ENCODE measurements around the gene CFP.
A peak's percentile ranks its signal among the peaks of the same experiment; 100 is the strongest.

Gene CFP

DNA sequence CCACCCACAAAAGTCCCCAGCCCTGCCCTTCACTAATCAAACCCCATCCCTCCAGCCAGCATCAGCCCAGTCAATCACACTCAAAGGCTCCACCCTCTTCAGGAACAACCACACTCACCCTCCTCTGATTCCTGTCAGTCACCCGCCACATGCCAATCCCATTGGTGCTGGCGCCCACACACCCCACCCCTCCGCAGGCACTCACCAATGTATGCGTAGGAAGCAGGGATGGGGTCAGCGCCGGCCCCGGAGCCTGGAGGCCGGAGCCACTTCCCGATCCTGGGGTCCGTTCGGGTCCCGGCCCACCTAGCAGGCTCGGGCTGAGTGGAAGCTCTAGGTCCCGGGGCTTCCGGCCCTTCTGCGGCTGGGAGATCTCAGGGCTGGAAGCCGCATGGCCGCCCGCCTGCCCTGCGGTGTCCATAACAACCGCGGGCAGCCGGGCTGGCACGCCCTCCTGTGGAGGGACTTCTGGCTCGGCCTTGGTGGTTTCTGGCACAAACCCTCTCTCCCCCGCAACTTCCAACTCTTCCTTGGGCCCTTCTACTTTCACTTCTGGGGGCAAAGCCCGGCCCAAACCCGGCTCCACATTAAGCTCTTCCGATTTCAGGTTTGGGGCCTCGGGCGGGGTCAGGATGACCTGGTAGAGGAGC lies 7.9 kb upstream of the CFP start:
- DNase-seq (ENCODE audit: low read depth in 2 of 2): peak in 1 of 2 donors; percentile 29

DNA sequence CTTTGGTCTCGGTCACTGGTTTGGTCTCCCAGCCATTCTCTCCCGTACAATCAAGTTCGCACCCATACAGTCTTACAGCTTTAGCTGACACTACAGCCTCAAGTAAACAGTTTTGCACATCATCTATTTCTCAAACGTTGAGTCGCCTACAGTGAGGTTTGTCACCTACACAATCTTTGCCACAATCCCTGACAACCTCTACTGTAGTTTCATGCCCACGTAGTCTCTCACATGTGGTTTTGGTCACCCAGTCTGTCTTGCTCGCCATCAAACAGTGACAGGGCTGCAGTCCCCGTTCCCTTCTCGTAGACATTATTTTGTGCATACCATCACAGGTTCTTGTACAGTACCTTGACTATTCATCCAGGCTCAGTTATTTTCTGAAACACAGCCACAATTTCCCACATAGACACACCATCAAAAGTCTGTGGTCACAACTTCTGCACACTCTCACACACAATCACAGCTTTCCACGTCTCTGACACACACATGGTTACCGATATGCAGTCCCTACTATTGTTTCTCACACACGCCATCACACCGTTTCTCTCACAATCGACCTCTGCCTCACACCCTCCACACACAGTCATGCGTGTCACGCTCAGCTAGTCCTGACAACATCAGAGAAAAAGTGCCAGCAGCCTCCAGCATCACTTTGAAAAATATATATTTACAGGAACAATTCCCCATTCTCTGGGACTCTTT lies 5.3 kb upstream of the CFP start:
- no peak for DNase-seq (ENCODE audit: low read depth in 2 of 2)

DNA sequence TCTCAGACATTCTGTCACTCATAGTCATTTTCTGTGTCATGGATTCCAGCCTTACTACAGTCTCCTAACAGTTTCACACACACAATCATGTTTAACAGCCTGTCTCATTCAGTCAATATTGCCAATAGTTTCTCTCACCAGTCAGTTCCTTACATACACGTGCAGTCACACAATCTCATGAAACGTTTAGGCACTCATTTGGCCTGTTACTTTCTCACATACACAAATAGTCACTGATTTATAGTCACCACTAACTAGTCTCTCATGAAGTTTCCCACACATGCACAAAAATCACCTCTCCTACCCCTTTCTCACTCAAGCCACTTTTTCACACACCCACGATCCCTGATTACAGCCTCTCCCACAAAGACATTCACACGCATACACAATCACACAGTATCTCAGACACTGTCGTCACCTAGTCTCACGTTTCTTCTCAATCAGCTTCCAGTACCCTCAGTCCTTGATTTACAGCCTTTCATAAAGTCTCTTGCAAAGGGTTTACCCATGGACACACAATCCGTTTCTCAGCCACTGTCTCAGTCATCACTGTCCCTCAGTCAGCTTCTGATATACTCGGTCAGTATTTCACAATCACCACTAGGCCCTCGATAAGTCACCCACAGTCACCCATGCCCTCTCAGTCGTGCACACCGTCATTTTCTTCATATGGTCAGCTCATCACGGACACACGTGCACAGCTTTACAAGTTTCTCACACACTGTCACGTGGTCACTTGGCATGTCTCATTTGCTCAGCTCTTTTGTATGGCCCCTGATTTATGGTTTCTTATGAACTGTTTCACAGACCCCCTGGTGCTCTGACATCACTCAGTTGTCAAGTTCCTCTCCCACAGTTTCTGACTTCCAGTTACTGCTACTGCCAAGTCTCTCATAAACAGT lies 4.2 kb upstream of the CFP start:
- no peak for DNase-seq (ENCODE audit: low read depth in 2 of 2)

DNA sequence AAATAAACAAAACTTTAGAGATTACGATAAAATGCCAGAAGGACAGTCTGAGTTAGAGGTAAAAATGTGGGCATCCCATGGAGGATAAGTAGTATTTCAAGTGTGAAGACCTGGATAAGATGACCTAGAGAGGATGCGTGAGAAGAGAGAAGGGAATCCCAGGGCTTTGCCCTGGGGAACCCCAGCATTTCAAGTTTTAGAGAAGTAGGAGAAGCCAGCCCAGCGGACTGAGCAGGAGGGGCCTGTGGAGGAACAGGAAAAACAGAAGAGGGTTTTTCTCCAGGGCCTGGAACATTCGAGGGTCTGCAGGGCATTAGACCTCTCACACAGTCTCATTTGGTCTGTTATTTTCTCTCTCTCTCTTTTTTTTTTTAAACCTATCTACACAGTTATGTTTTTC lies 2.9 kb upstream of the CFP start:
- DNase-seq (ENCODE audit: low read depth in 2 of 2): no peak

DNA sequence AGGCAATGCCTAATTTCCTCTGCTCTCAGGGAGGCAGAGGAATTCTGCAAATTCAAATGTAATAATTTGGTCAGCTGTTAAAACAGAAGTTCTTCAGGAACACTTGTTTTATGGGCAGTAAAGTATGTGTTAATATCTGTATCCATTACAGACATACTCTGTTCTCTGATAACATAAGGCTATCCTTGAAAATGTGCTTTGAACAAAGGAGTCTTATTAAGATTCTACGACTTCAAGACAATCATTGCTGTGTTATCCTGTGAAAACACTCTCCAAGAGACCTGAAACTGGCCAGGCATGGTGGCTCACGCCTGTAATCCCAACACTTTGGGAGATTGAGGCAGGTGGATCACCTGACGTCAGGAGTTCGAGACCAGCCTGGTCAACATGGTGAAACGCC lies 1.9 kb upstream of the CFP start:
- DNase-seq (ENCODE audit: low read depth in 2 of 2): no peak

DNA sequence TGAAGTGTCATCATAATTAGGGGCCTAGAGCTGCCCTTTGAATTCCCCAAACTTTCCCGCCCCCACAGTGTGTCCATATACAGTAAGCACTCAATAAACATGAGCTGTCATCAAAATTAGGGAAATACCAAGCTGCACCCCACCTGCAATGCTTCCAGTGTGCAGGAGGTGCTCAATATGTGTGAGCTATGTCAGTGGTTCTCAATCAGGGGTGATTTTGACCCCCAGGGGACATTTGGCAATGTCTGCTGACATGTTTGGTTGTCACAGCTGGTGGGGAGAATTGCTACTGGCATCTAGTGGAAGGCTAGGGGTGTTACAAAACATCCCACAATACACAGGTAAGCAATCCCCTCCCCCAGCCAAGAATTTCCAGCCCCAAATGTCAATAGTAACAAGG lies 748 bp downstream of the CFP start:
- no peak for DNase-seq (ENCODE audit: low read depth in 2 of 2)

DNA sequence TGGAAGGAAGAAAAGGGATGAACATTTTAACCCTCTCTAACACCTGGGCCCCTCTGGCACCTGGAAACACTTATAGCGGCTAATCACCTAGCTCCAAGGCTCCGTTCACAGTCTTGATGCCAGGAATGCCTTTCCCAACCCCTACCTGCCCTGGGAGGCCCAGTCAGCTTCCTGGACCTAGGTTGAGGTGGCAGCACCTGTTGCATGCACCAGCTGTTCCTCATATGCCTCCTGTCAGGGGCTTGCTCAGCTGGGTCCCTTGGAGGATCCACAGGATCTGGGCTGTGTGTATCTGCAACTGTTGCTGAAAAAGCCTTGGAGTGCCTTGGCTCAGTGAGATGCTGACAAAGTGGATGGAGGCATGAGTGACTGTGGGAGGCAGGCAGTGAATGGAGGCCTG lies 4.4 kb downstream of the CFP start:
- no peak for DNase-seq (ENCODE audit: low read depth in 2 of 2)

DNA sequence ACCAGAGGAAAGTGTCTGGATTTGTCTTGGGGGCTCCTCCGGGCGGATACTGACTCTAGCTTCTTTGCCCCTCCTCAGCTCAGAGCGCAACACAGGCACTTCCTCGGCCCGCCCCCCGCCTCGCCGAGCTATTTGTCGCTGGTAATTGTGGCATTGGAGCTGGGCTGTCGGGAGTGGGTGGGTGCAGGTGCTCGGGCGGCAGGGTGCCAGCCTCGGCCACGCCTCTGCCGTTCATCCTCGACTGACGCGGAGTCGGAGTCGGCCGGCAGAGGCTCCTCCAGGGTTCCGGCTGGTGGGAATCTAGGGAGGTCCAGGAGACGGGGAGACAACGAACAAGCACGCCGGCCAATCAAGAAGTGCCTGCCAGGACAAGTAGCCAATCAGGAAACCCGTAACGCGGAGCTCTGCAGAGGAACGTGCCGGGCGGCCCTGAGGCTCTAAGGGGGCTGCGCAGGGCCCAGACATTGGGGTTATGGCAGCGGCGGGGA lies 6.1 kb downstream of the CFP start:
- peak in 1 of 2 donors; percentile 26 for DNase-seq (ENCODE audit: low read depth in 2 of 2)

DNA sequence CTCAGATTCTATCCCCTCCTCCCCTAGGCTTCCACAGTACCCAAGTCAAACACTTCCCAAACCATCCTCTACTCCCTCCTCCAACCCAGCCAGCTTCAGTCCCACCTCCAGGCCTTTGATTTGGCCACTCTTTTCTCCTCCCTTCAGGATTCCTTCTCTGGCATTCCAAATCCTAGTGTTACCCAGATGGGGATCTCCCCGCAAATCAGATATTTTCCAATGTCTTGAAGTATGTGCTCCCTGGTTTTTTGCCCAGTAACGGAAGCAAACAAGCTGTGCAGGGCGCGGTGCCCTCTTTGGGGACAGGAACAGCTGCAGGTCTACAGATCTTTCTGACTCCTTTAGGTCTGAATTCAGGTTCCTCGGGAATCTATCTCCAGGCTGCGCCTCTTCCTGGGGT lies 7.9 kb downstream of the CFP start:
- no peak for DNase-seq (ENCODE audit: low read depth in 2 of 2)

DNA sequence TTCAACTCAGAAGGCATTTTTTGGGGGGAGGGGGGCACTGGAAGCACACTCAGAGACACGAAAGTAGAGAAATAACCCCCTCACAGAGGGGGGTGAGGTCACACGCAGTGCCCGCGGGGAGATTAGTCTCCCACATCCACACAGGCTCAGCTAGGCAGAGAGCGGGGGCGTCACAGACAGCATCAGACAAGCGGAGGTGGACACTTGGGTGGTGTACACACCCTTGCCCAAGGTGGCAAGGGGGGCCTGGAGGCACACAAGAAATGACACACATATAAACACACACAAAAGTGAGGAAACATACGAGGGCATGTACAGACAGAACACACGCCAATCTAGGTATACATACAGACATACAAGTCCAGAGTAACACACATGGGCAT lies 9.4 kb downstream of the CFP start:
- no peak for DNase-seq (ENCODE audit: low read depth in 2 of 2)

DNA sequence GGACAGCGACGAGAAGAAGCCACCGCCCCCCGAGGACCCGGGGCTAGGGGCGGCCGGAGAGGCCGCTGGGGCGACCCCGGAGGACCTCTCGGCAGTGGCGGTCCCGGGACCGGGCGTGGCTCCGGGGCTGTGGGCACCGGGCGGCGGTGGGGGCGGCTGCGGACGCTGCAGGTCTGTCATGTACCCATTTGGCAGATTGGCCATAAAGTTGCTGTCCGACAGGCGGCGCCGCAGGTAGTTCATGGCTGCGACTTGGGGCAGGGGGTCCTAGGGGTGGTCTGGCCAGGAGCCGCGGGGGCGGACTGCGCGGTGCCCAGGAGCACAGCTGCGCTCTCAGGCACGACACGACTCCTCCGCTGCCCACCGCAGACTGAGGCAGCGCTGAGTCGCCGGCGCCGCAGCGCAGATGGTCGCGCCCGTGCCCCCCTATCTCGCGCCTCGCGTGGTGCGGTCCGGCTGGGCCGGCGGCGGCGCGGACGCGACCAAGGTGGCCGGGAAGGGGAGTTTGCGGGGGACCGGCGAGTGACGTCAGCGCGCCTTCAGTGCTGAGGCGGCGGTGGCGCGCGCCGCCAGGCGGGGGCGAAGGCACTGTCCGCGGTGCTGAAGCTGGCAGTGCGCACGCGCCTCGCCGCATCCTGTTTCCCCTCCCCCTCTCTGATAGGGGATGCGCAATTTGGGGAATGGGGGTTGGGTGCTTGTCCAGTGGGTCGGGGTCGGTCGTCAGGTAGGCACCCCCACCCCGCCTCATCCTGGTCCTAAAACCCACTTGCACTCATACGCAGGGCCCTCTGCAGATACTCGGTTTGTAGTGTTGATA lies 10.0 kb downstream of the CFP start, which contains the start of gene SYN1:
Gene SYN1 (minus strand): TSS at position 372 of the 817 bp plus-strand sequence. CDS start 129 bp downstream, at position 243.
- DNase-seq (ENCODE audit: low read depth in 2 of 2): peak; percentile 67 to 70

DNA sequence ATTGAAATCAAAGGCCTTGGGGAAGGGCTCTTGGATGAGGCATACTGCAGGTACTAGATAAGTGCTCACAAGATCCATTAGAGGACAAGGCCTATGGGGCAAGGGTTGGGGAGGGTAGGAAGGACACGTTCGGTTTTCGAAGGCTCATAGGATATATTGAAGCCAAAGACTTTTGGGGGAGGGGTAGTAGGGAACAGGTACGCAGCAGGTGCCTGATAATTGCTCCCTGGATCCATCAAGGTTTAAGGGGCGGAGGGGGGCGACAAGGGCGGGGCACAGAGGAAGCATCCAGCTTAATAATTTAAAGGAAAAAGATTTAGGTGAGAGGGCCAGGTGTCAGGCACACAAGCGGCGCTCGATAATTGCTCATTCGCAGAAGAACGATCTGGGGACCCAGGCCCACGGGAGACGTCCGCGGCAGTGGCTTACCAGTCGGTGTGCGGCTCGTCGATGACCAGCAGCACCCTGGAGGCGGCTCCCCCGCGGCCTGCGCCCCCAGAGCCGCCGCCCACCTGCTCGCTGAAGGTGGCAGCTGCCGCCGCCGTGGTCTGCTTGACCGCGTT lies 10.7 kb downstream of the CFP start:
- DNase-seq (ENCODE audit: low read depth in 2 of 2): no peak

DNA sequence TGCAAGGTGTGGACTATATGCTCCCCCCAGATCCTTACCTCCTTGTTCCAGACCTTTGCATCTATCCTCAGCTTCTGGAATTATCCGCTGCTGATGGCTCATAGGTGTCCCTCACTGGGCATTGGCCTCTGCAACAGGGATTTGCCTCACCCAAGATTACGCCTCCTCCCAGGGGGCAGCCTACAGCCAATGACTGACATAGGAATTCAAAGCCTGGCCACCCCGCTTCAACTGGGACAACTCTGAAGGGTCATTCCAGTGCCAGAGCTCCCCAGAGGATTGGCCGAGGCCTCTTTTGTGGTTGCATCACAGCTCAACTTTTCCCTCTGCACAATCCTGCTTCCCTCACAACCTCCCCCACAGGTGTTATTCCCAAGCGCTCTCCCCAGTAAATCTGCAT lies 15.1 kb downstream of the CFP start:
- DNase-seq (ENCODE audit: low read depth in 2 of 2): no peak

DNA sequence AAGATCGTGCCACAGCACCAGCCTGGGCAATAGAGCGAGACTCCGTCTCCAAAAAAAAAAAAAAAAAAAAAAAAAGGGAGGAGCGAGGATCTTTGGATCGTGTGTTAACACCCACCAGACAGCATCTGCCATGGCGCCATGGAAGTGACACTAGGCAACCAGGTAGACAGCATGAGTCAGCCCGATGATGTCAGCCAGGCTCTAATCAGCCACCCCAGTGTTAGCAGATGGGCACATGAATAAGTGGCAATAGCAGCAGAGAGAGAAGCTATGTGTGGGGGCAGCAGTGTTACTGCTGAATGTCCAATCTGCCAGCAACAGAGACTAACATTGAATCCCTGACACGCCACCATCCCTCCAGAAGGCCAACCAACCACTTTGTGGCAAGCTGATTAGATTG lies 16.6 kb downstream of the CFP start:
- DNase-seq (ENCODE audit: low read depth in 2 of 2): no peak

DNA sequence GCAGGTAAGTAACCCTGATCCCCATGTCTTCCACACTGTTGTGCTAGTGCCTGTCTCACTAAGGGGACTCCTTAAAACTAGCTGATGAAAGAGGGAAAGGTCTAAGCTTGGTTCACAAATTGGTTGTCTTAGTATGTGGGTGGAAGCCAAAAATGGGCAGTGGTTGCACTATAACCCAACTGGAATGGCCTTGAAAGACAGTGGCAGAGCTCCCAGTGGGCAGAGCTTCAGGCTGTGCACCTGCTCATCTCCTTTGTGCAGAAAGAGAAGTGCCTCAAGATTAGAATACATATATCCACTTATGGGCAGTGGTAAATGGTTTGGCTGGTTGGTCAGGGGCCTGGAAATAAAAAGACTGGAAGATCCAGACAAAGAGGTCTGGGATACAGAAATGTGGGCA lies 17.3 kb downstream of the CFP start:
- no peak for DNase-seq (ENCODE audit: low read depth in 2 of 2)

DNA sequence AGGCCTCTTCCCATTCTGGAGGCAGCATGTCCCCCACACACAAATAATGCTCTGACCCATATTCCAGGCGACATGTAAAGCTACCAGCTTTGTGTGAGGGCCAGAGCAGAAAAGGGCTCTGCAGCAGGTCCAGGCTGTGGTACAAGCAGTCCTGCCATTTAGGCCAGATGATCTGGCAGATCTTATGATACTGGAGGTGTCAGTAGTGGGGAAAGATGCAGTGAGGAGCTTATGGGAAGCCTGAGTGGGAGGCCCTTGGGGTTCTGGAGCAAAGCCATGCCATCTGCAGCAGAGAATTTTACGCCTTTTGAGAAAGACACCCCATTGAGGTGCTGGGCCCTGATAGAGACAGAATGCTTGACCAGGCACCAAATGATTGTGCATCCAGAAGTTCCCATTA lies 17.8 kb downstream of the CFP start:
- no peak for DNase-seq (ENCODE audit: low read depth in 2 of 2)

DNA sequence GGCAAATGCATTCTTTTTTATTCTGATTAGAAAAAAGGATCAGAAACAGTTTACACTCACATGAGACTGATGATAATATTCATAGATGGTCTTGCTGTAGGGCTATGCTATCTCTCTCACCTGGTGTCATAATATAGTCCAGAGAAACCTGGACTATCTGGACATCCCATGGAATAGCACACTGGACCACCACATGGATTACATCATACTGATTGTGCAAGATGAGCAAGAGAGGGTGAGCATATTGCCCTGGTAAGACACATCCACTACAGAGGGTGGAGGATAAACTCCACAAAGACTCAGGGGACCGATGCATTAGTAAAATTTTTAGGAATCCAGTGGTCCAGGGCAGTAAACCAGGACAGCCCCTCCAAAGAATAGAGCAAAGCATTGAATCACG lies 18.2 kb downstream of the CFP start:
- DNase-seq (ENCODE audit: low read depth in 2 of 2): no peak

DNA sequence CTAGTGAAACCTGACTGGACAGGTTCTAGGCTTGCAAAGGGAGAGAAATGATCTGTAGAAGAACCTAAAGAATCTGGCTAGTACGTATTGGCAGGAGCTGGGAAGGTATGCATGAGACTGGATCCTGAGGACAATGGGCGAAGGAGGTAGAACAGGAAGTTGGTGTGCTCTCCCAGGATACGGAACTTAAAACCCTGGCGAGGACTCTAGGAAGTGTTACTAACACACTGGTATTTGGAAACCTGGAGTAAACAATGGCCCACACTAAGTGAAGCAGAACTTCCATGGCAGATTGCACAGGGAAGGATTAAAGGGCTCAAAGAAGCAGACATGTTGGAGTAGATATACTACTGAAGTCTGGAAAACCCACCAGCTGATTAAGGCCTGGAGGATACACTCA lies 19.2 kb downstream of the CFP start:
- DNase-seq (ENCODE audit: low read depth in 2 of 2): no peak

DNA sequence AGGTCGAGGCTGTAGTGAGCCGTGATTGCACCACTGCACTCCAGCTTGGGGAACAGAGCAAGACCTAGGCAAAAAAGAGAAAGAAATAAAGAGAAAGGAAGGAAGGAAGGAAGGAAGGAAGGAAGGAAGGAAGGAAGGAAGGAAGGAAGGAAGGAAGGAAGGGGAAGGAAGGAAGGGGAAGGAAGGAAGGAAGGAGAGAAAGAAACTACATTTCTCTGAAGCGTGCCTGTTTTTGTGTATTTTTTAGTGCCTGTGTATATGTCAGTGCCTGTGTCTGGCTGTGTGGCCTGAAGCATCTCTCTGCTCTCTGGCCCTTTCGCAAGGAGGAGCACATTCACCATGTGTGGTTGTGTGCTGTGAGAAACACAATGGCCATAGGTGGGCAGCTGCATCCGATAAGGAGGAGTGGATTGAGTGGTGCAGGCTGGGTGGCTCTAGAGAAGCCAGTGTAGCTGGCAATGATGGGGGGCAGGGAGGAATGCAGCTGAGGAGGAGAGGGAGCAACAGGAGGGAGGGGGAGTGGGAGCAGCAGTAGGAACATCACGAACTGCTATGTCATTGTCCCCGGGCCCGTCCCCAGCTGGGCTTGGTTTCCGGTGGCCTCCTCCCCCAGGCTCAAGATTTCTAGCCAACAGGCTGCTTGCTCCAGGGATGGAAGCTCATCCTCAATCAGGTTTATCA lies 21.5 kb downstream of the CFP start:
- DNase-seq (ENCODE audit: low read depth in 2 of 2): no peak

DNA sequence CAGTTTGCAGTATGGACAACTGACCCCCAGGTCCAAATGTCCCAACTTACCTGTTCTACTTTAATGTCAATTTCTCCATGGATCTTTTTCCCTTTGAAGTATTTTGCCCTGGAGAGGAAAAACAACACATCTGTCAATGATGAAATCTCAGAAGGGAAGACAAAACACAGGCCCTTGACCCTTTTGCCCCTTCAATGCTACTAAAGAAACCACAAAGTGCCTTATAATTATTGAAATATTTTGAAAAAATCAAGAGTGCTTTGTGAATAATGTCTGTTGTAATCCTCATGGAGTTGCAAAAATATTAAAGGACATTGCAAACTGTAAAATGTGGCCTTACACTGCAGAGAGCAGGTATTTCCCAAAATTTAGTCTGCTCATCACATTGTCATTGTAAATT lies 22.6 kb downstream of the CFP start:
- DNase-seq (ENCODE audit: low read depth in 2 of 2): no peak

DNA sequence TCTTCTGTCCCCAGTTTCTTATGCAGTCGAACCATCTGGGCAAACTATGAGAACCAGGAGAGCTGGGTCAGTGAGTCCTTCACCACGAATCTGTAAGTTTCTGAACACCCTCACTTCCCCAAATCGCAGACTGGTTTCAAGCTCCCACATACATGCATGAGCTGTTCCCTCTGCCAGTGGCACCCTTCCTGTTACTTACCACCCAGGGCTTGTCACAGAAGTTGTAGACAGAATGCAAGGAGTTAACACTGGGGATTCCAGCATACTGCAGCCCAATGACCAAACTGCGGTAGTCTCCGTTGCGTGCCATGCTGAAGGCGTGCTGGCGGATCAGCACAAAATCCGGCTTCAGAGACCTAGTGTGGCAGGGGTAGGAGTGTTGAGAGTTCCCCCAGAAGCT lies 24.7 kb downstream of the CFP start:
- no peak for DNase-seq (ENCODE audit: low read depth in 2 of 2)
